Measurements from ENCODE around the gene LSM10. TPM values are rescaled to one million over a fixed set of nuclear protein-coding genes. Genes with fewer than 3 reads are reported as not detected.

The LSM10 gene
- total RNA-seq, 2 experiments from 2014 or later: 64.1 to 66.8 TPM

GRCh38 chr1:36396359-36396758, 1.3 kb downstream of the LSM10 start:
- Mint-ChIP-seq H3K27me3 (no peaks in the 10 kb centered on the region), H3K4me1 (peaks cover 26% of the 10 kb centered on the region), H3K27ac (no peak overlapping the region), H3K36me3 (peaks cover 19% of the 10 kb centered on the region), H3K4me3 (peak overlapping the region; percentile 98), H3K9me3 (no peaks in the 10 kb centered on the region)
- no peak for DNase-seq

GRCh38 chr1:36393686-36394085, 4.0 kb downstream of the LSM10 start:
- DNase-seq: no peak
- no peak overlapping the region for H3K27ac Mint-ChIP-seq
- H3K4me1 Mint-ChIP-seq: peaks cover 30% of the 10 kb centered on the region
- H3K27me3 Mint-ChIP-seq: no peaks in the 10 kb centered on the region
- no peaks in the 10 kb centered on the region for H3K9me3 Mint-ChIP-seq
- no peak overlapping the region for H3K4me3 Mint-ChIP-seq
- H3K36me3 Mint-ChIP-seq: peaks cover 29% of the 10 kb centered on the region

GRCh38 chr1:36392836-36393235, 4.9 kb downstream of the LSM10 start:
- H3K27me3 Mint-ChIP-seq: no peaks in the 10 kb centered on the region
- no peak for DNase-seq
- no peak overlapping the region for H3K4me3 Mint-ChIP-seq
- peaks cover 27% of the 10 kb centered on the region for H3K4me1 Mint-ChIP-seq
- H3K27ac Mint-ChIP-seq: no peak overlapping the region
- H3K9me3 Mint-ChIP-seq: no peaks in the 10 kb centered on the region
- H3K36me3 Mint-ChIP-seq: peaks cover 31% of the 10 kb centered on the region

GRCh38 chr1:36391271-36391670, 6.4 kb downstream of the LSM10 start:
- H3K4me3 Mint-ChIP-seq: no peak overlapping the region
- peaks cover 1% of the 10 kb centered on the region for H3K27me3 Mint-ChIP-seq
- no peaks in the 10 kb centered on the region for H3K9me3 Mint-ChIP-seq
- peaks cover 31% of the 10 kb centered on the region for H3K36me3 Mint-ChIP-seq
- peaks cover 36% of the 10 kb centered on the region for H3K4me1 Mint-ChIP-seq
- DNase-seq: no peak
- no peak overlapping the region for H3K27ac Mint-ChIP-seq

- H3K36me3 Mint-ChIP-seq: peaks cover 29% of the 10 kb centered on the region
- peaks cover 4% of the 10 kb centered on the region for H3K27me3 Mint-ChIP-seq
- no peak overlapping the region for H3K4me3 Mint-ChIP-seq
- H3K9me3 Mint-ChIP-seq: no peaks in the 10 kb centered on the region
- H3K4me1 Mint-ChIP-seq: peaks cover 37% of the 10 kb centered on the region
- peak overlapping the region; percentile 78 for H3K27ac Mint-ChIP-seq
- no peak for DNase-seq
These were observed 7.3 kb downstream of the LSM10 start for GRCh38 chr1:36390411-36390810.

GRCh38 chr1:36389999-36390398, 7.7 kb downstream of the LSM10 start:
- peaks cover 28% of the 10 kb centered on the region for H3K36me3 Mint-ChIP-seq
- peaks cover 4% of the 10 kb centered on the region for H3K27me3 Mint-ChIP-seq
- H3K4me3 Mint-ChIP-seq: no peak overlapping the region
- DNase-seq: no peak
- H3K27ac Mint-ChIP-seq: peak overlapping the region; percentile 78
- peaks cover 37% of the 10 kb centered on the region for H3K4me1 Mint-ChIP-seq
- no peaks in the 10 kb centered on the region for H3K9me3 Mint-ChIP-seq

- peaks cover 27% of the 10 kb centered on the region for H3K36me3 Mint-ChIP-seq
- H3K27ac Mint-ChIP-seq: peak overlapping the region; percentile 78
These were observed 8.4 kb downstream of the LSM10 start for GRCh38 chr1:36389261-36389660.

GRCh38 chr1:36387141-36387949, 10.4 kb downstream of the LSM10 start:
- peak overlapping the region; percentile 100 for H3K27ac Mint-ChIP-seq
- H3K9me3 Mint-ChIP-seq: no peaks in the 10 kb centered on the region
- peaks cover 21% of the 10 kb centered on the region for H3K36me3 Mint-ChIP-seq
- peaks cover 55% of the 10 kb centered on the region for H3K4me1 Mint-ChIP-seq
- no peak for DNase-seq
- H3K27me3 Mint-ChIP-seq: peaks cover 4% of the 10 kb centered on the region
- peak overlapping the region; percentile 89 for H3K4me3 Mint-ChIP-seq

More at GRCh38 chr1:36389261-36389660, 8.4 kb downstream of the LSM10 start:
- H3K27me3 Mint-ChIP-seq: peaks cover 4% of the 10 kb centered on the region
- H3K4me1 Mint-ChIP-seq: peaks cover 40% of the 10 kb centered on the region
- DNase-seq: no peak
- no peak overlapping the region for H3K4me3 Mint-ChIP-seq
- no peaks in the 10 kb centered on the region for H3K9me3 Mint-ChIP-seq

- peak overlapping the region; percentile 89 for H3K4me3 Mint-ChIP-seq
- H3K27me3 Mint-ChIP-seq: peaks cover 4% of the 10 kb centered on the region
- peaks cover 60% of the 10 kb centered on the region for H3K4me1 Mint-ChIP-seq
- no peaks in the 10 kb centered on the region for H3K9me3 Mint-ChIP-seq
- H3K36me3 Mint-ChIP-seq: peaks cover 18% of the 10 kb centered on the region
- DNase-seq: peak; percentile 90
- peak overlapping the region; percentile 100 for H3K27ac Mint-ChIP-seq
These were observed 11.2 kb downstream of the LSM10 start for GRCh38 chr1:36386265-36387140.

GRCh38 chr1:36385410-36386264, 12.1 kb downstream of the LSM10 start, which contains the start of gene STK40:
Gene STK40 (minus strand): TSS chr1:36385924. CDS start chr1:36361332, 24,592 bp downstream.
- H3K36me3 Mint-ChIP-seq: peaks cover 10% of the 10 kb centered on the region
- H3K27me3 Mint-ChIP-seq: peaks cover 4% of the 10 kb centered on the region
- peak within 1 kb of the TSS; percentile 89 for H3K4me3 Mint-ChIP-seq
- peaks cover 66% of the 10 kb centered on the region for H3K4me1 Mint-ChIP-seq
- peak; percentile 96 for DNase-seq
- H3K9me3 Mint-ChIP-seq: no peaks in the 10 kb centered on the region
- peak within 1 kb of the TSS; percentile 100 for H3K27ac Mint-ChIP-seq

GRCh38 chr1:36384542-36385409, 12.9 kb downstream of the LSM10 start:
- Mint-ChIP-seq H3K9me3 (no peaks in the 10 kb centered on the region), H3K27me3 (peaks cover 4% of the 10 kb centered on the region), H3K4me1 (peaks cover 68% of the 10 kb centered on the region), H3K4me3 (peak overlapping the region; percentile 89), H3K27ac (peak overlapping the region; percentile 78), H3K36me3 (peaks cover 9% of the 10 kb centered on the region)
- peak; percentile 35 for DNase-seq

- Mint-ChIP-seq H3K9me3 (no peaks in the 10 kb centered on the region), H3K27ac (no peak overlapping the region), H3K36me3 (peaks cover 8% of the 10 kb centered on the region), H3K4me1 (peaks cover 69% of the 10 kb centered on the region), H3K27me3 (peaks cover 4% of the 10 kb centered on the region), H3K4me3 (peak overlapping the region; percentile 0)
- DNase-seq: no peak
These were observed 14.5 kb downstream of the LSM10 start for GRCh38 chr1:36383240-36383639.

- Mint-ChIP-seq H3K4me1 (peaks cover 72% of the 10 kb centered on the region), H3K36me3 (peaks cover 7% of the 10 kb centered on the region), H3K4me3 (no peak overlapping the region), H3K9me3 (no peaks in the 10 kb centered on the region), H3K27me3 (peaks cover 4% of the 10 kb centered on the region), H3K27ac (no peak overlapping the region)
- no peak for DNase-seq
These were observed 15.0 kb downstream of the LSM10 start for GRCh38 chr1:36382669-36383068.

- no peak overlapping the region for H3K27ac Mint-ChIP-seq
- peaks cover 6% of the 10 kb centered on the region for H3K36me3 Mint-ChIP-seq
- H3K27me3 Mint-ChIP-seq: peaks cover 4% of the 10 kb centered on the region
- no peak for DNase-seq
- H3K9me3 Mint-ChIP-seq: no peaks in the 10 kb centered on the region
- no peak overlapping the region for H3K4me3 Mint-ChIP-seq
- peaks cover 70% of the 10 kb centered on the region for H3K4me1 Mint-ChIP-seq
These were observed 15.5 kb downstream of the LSM10 start for GRCh38 chr1:36382231-36382630.

All from activated naive CD8-positive, alpha-beta T cell treated with anti-CD3 and anti-CD28 coated beads for 36 hours (primary cell).